K562 treated with DMSO at 1 percent for 4 hours (cell line): ENCODE results near the gene CCDC81. TPM values are rescaled to one million over a fixed set of nuclear protein-coding genes. Genes with fewer than 3 reads are reported as not detected.

ENCODE experiments used
- total RNA-seq: library from RNA; unstranded; fragments of 300-600 nt; gene quantifications from 2 replicates; pipeline ENCODE4 v1.2.3, GENCODE V29; 2022; ENCODE audit not compliant: insufficient read depth

The CCDC81 gene
- 0.47 TPM in 1 of 2 replicates, not detected in the other for total RNA-seq

GRCh38 chr11:86374586-86374985, at the start of gene CCDC81:
Gene CCDC81, plus strand, starts transcription at chr11:86374887. Its CDS starts 277 bp downstream, at chr11:86375164.

Other genes with a start within 250 kb of the CCDC81 start
- 23.0 and 30.8 TPM in 2 replicates for gene EED, start 130.1 kb upstream of the CCDC81 start, total RNA-seq
- 34.7 and 35.3 TPM in 2 replicates for gene HIKESHI, start 72.6 kb upstream of the CCDC81 start, total RNA-seq